ENCODE results near the gene SLC12A5.

- TF ChIP-seq EZH2phosphoT487 (IDR thresholded peaks at IDR 0.05; ENCODE audit: insufficient read depth, low read depth) (0 out of 2 replicates have a peak, but pooled peaks have one; percentile 13), EZH2 (IDR thresholded peaks at IDR 0.05; ENCODE audit: insufficient read depth, poor library complexity, severe bottlenecking) (peak; percentile 20)
Observed at GRCh38 chr20:46011631-46012482, 17.2 kb upstream of the SLC12A5 start.
